Transverse colon (tissue), 4 donors: ENCODE measurements around the gene TM2D1. TPM values are rescaled to one million over a fixed set of nuclear protein-coding genes. Genes with fewer than 3 reads are reported as not detected.

ENCODE experiments used
- DNase-seq: peaks from one replicate; pipeline ENCODE4 v3.0.0-alpha.2; 2019
- H3K27ac ChIP-seq, 4 donors: fragments of 200-600 bp; sonication (generic); 2 replicates each; pipeline ENCODE4 v1.5.1; 2016 to 2018; ENCODE audit warnings: inconsistent platforms in 4 of 4
- H3K27me3 ChIP-seq: fragments of 200-600 bp; sonication (generic); 2 replicates; pipeline ENCODE4 v1.5.1; 2017; ENCODE audit warnings: inconsistent platforms
- H3K36me3 ChIP-seq, 4 donors: fragments of 200-600 bp; sonication (generic); 2 replicates each; pipeline ENCODE4 v1.5.1; 2017 to 2019; ENCODE audit warnings: inconsistent platforms in 4 of 4
- H3K4me1 ChIP-seq, 4 donors: fragments of 200-600 bp; sonication (generic); 2 replicates each; pipeline ENCODE4 v1.5.1; 2017 to 2020; ENCODE audit warnings: inconsistent platforms in 4 of 4
- H3K4me3 ChIP-seq, 4 donors: fragments of 200-600 bp; sonication (generic); 1 replicate in 1 of 4; 2 replicates in 3 of 4; pipeline versions ENCODE4 v1.5.1 to v1.6.1; 2017 to 2019; ENCODE audit warnings: inconsistent platforms in 4 of 4
- H3K9me3 ChIP-seq, 2 donors: fragments of 200-600 bp; sonication (generic); 2 replicates each; pipeline ENCODE4 v1.5.1; 2017 to 2019; ENCODE audit warnings: inconsistent platforms in 2 of 2
- EP300 ChIP-seq: sonication (generic); formaldehyde crosslinking; IDR thresholded peaks from one replicate; pipeline ENCODE4 v1.6.1; 2017; ENCODE audit warnings: antibody characterized with exemption, low read depth
- POLR2A ChIP-seq: fragments of 450-650 bp; IDR thresholded peaks from one replicate; pipeline ENCODE4 v1.6.1; 2016; ENCODE audit warnings: antibody characterized with exemption, mild to moderate bottlenecking, moderate library complexity
- POLR2AphosphoS5 ChIP-seq, 3 donors: sonication (generic); formaldehyde crosslinking; IDR thresholded peaks; one replicate each; pipeline ENCODE4 v1.6.1; 2016; ENCODE audit warnings: antibody characterized with exemption in 3 of 3
- WGBS, 2 donors: methylation state at CpG; one replicate each; pipeline ENCODE4 v1.1.5; 2018; ENCODE audit warnings: low coverage in 1 of 2; 5-methylcytosine and 5-hydroxymethylcytosine counted together
- in situ Hi-C, 4 donors: fragments of 200-750 bp; cut with MboI; loops; one replicate each; pipeline versions ENCODE4 v1.15.0 to v1.15.1; 2017; ENCODE audit warnings: low sequenced_read_pairs in 3 of 4, low pct_ligation_motif_present in 1 of 4, low pct_unique_long_range_greater_than_20kb in 1 of 4
- intact Hi-C: fragments of 100-400 bp; cut with DNase I; formaldehyde crosslinking; loops from one replicate; pipeline ENCODE4 v1.15.1; 2023; ENCODE audit warnings: low total_unique reads
- total RNA-seq, 4 donors: library from RNA; depleted of rRNA; stranded (reverse); fragments of >200 nt; gene quantifications; one replicate each; pipeline ENCODE4 v1.1.0, GENCODE V29; 2016
- TF ChIP-seq, protein P1 (sequence below), 5 experiments: fragments of 200-600 bp in 3 of 5; fragments of 450-650 bp in 2 of 5; sonication (generic) in 3 of 5; IDR thresholded peaks; 1 replicate in 2 of 5; 2 replicates in 3 of 5; pipeline ENCODE4 v1.5.1; 2016 to 2017; ENCODE audit warnings: antibody characterized with exemption in 5 of 5, inconsistent platforms in 3 of 5, mild to moderate bottlenecking in 2 of 5, moderate library complexity in 1 of 5

The TM2D1 gene
- total RNA-seq, 4 donors from 2014 or later = 4.6 to 92.0 (median 62.6) TPM

DNA sequence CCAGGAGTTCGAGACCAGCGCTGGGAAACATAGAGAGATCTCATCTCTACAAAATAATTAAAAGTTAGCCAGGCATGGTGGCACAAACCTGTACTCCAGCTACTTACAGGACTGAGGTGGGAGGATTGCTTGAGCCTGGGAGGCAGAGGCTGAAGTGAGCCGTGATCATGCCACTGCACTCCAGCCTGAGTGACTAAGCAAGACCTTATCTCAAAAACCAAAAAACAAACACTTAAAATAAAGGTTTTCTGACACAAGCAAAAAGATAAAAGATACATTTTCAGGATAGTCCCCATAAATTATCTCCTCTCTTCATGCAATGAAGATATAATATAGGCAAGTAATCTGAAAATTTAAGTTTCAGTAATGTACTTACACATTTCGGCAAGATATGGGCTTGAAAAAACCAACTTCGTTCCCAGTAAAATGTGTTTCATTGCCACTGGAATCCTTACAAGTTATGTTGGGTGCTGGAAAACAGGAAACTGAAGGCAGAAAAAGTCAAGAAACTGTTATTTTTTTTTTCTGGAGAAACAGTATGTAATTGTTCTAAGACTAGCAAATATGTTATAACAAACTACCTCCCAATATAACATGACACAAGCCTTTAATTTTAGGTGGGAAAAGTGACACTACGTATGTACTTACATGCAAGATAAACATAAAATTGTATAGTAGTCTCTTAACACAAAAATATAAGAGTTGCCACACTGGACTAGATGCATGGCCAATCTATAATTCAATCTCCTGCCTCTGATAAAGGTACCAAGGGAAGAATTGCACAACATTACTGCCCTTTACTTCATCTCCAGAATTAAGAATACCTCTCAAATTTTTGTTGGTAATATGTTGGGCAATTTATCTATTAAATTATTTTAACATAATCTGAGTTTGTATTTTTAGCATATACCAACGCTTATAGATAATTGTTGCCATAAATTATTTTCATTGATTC is 15.7 kb downstream of the TM2D1 start:
- no peaks in the 10 kb centered on the region for H3K9me3 ChIP-seq
- no peaks in the 10 kb centered on the region for H3K27me3 ChIP-seq
- H3K4me1 ChIP-seq = peaks cover 0 to 8% (median 0%) of the 10 kb centered on the region in 4 donors
- H3K27ac ChIP-seq = no peak overlapping the region
- no peak for DNase-seq
- H3K4me3 ChIP-seq = no peak overlapping the region
- 93 to 97% methylated on average over 5 to 7 of the region's 7 CpGs for WGBS, 2 donors
- H3K36me3 ChIP-seq = peaks cover 0 to 49% (median 7%) of the 10 kb centered on the region in 4 donors
- intact Hi-C loops (no loop called here), in situ Hi-C loops (no loop called here)
- TF ChIP-seq POLR2A (no peak), POLR2AphosphoS5 (IDR thresholded peaks at IDR 0.05) (no peak), EP300 (no peak)
- TF ChIP-seq, protein P1, sequence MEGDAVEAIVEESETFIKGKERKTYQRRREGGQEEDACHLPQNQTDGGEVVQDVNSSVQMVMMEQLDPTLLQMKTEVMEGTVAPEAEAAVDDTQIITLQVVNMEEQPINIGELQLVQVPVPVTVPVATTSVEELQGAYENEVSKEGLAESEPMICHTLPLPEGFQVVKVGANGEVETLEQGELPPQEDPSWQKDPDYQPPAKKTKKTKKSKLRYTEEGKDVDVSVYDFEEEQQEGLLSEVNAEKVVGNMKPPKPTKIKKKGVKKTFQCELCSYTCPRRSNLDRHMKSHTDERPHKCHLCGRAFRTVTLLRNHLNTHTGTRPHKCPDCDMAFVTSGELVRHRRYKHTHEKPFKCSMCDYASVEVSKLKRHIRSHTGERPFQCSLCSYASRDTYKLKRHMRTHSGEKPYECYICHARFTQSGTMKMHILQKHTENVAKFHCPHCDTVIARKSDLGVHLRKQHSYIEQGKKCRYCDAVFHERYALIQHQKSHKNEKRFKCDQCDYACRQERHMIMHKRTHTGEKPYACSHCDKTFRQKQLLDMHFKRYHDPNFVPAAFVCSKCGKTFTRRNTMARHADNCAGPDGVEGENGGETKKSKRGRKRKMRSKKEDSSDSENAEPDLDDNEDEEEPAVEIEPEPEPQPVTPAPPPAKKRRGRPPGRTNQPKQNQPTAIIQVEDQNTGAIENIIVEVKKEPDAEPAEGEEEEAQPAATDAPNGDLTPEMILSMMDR (IDR thresholded peaks at IDR 0.05) = no peak

DNA sequence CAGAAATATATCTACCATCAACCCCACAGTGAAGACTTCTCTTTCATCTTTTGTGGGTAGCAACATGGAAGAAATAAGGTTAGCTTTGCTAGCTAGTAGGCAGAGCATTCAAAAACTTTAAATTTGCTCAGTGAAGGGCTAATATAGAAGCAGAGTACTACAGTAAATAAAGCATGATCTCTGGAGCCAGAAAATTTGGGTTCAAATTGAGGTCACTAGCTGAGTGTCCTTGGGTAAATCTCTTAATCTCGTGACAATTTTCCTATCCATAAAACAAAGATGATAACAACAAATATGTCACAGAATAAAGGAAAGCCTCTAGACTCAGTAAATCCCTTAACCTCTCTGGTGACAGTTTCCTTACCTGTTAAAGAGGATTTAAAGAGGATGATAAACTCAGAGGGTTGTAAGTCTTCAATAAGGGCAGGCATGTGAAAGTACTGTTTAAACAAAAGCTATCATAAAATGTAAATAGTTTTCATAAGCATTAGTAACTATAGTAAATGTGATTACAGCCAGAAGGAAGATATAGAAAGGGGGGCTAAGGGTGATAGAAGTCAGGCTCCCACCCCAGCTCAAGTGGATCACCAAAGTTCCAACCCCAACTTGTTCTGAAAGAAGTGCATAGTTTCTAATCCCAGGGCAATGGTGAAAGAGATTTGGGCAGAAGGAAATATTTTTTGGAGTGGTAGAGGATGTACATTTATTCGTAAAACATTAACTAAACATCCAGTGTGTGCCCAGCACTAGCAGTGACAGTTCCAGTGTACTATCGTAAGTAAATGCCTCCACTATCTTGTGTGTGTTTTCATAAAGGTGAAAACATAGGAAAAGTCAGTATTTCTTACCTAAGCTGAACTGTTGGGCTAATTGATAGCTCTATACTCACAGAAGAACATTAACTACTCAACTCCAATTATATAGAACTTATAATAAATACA is 24.8 kb downstream of the TM2D1 start:
- Histone ChIP-seq H3K4me1 (peaks cover 0 to 18% (median 15%) of the 10 kb centered on the region in 4 donors), H3K27me3 (no peaks in the 10 kb centered on the region), H3K27ac (peak overlapping the region in 3 of 4 donors; percentile 41 to 51 (median 43)), H3K4me3 (no peak overlapping the region), H3K36me3 (peaks cover 0 to 54% (median 6%) of the 10 kb centered on the region in 4 donors), H3K9me3 (no peaks in the 10 kb centered on the region)
- no peak for TF ChIP-seq POLR2A
- TF ChIP-seq, protein P1 (IDR thresholded peaks at IDR 0.05) = no peak
- no peak for TF ChIP-seq EP300
- no peak for TF ChIP-seq POLR2AphosphoS5 (IDR thresholded peaks at IDR 0.05)
- intact Hi-C loops = no loop called here
- no peak for DNase-seq
- WGBS, 2 donors = 42 to 61% methylated on average over 3 of the region's 3 CpGs
- in situ Hi-C loops = no loop called here

DNA sequence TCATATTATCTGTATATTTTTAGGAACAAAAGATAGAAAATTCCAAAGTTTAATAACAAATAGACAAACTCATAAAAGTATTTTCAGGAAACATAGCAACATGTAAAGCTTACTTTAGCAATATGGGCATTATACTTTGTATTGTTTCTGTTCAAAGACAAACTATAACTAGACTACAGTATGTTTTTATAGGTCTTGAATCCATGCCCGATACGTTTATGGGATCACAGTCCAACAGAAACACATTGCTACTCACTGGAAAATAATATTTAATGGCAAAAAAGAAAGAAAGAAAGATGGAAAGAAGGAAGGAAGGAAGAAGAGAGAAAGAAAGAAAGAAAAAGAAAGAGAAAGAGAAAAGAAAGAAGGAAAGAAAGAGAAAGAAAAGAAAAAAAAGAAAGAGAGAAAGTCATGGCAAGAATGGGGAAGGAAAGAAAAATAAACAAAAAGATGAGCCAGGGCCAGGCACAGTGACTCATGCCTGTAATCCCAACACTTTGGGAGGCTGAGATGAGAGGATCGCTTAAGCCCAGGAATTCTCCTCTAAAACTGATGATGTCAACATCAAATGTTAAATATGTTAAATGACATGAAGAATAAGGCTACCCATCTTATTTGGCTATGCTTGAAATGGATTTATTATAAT is 32.7 kb downstream of the TM2D1 start:
- intact Hi-C loops = no loop called here
- H3K36me3 ChIP-seq = peaks cover 0 to 17% (median 0%) of the 10 kb centered on the region in 4 donors
- no peak overlapping the region for H3K4me3 ChIP-seq
- peak; percentile 16 for DNase-seq
- no peaks in the 10 kb centered on the region for H3K27me3 ChIP-seq
- TF ChIP-seq, protein P1 (IDR thresholded peaks at IDR 0.05) = no peak
- TF ChIP-seq POLR2AphosphoS5 (IDR thresholded peaks at IDR 0.05) = peak in 2 of 3 donors; percentile 36
- in situ Hi-C loops = no loop called here
- peaks cover 0 to 16% (median 7%) of the 10 kb centered on the region in 4 donors for H3K4me1 ChIP-seq
- WGBS, 2 donors = 31 to 34% methylated on average over 3 of the region's 3 CpGs
- H3K9me3 ChIP-seq = no peaks in the 10 kb centered on the region
- peak overlapping the region; percentile 48 to 70 (median 59) for H3K27ac ChIP-seq
